Erythroblast (primary cell): ENCODE measurements around the gene E2F1.

Experiments
- DNase-seq, 2 experiments: peaks; one replicate each; lab custom pipeline; 2025; lab: John Stamatoyannopoulos, UW
- GATA1 ChIP-seq: IDR thresholded peaks from 2 replicates; pipeline ENCODE4 v1.6.1; 2011; ENCODE audit warnings: low read depth, mild to moderate bottlenecking, control low read depth, low read length, moderate library complexity
- POLR2A ChIP-seq: IDR thresholded peaks from 2 replicates; pipeline ENCODE4 v1.6.1; 2011; ENCODE audit warnings: mild to moderate bottlenecking, low read length

The E2F1 gene

GRCh38 chr20:33658510-33658909 lies 27.7 kb downstream of the E2F1 start:
- DNase-seq: no peak
- no peak for TF ChIP-seq POLR2A

- TF ChIP-seq POLR2A (no peak), GATA1 (no peak)
- DNase-seq: no peak
Measured at GRCh38 chr20:33657704-33658095, 28.5 kb downstream of the E2F1 start.

GRCh38 chr20:33656783-33657703 lies 29.1 kb downstream of the E2F1 start:
- DNase-seq: no peak
- TF ChIP-seq GATA1 (no peak), POLR2A (no peak)

GRCh38 chr20:33656010-33656782 lies 30.0 kb downstream of the E2F1 start:
- no peak for TF ChIP-seq GATA1
- no peak for TF ChIP-seq POLR2A
- no peak for DNase-seq

GRCh38 chr20:33655164-33655563 lies 31.0 kb downstream of the E2F1 start:
- no peak for DNase-seq
- TF ChIP-seq GATA1 (no peak), POLR2A (no peak)

- TF ChIP-seq POLR2A (no peak), GATA1 (no peak)
- no peak for DNase-seq
Measured at GRCh38 chr20:33654680-33655161, 31.5 kb downstream of the E2F1 start.

- no peak for DNase-seq
- TF ChIP-seq POLR2A (no peak), GATA1 (no peak)
Measured at GRCh38 chr20:33653900-33654596, 32.1 kb downstream of the E2F1 start.

GRCh38 chr20:33653218-33653899 lies 32.8 kb downstream of the E2F1 start:
- peak; percentile 18 for TF ChIP-seq POLR2A
- TF ChIP-seq GATA1: no peak
- peak; percentile 60 to 75 for DNase-seq

- TF ChIP-seq POLR2A (no peak), GATA1 (no peak)
- no peak for DNase-seq
Measured at GRCh38 chr20:33651562-33652048, 34.6 kb downstream of the E2F1 start.

- no peak for DNase-seq
Measured at GRCh38 chr20:33650753-33651561, 35.2 kb downstream of the E2F1 start.

GRCh38 chr20:33650111-33650752 lies 36.0 kb downstream of the E2F1 start:
- DNase-seq: no peak
- TF ChIP-seq POLR2A (no peak), GATA1 (no peak)

More at GRCh38 chr20:33650753-33651561, 35.2 kb downstream of the E2F1 start:
- no peak for TF ChIP-seq POLR2A
- no peak for TF ChIP-seq GATA1

- TF ChIP-seq GATA1 (no peak), POLR2A (no peak)
- no peak for DNase-seq
Measured at GRCh38 chr20:33649201-33649681, 36.9 kb downstream of the E2F1 start.
